ENCODE measurements around the gene ZCCHC7.

GRCh38 chr9:37371565-37372464, 251.4 kb downstream of the ZCCHC7 start:
- TF ChIP-seq CTCF (IDR thresholded peaks at IDR 0.05; ENCODE audit: low read depth, low read length) (no peak), EZH2phosphoT487 (IDR thresholded peaks at IDR 0.05; ENCODE audit: low read depth) (no peak)

Data from OCI-LY3 (cell line).